ENCODE measurements around the gene GPR32.
"Not testable (repeated sequence)": the region's sequence is repeated elsewhere in the genome, so short reads cannot be mapped to it uniquely, and the experiment has no call there.

GPR32 gene

GRCh38 chr19:50804420-50805272, 34.4 kb downstream of the GPR32 start:
- DNase-seq = peak; percentile 98

- no peak for DNase-seq
These were observed 38.6 kb downstream of the GPR32 start for GRCh38 chr19:50808856-50809255.

GRCh38 chr19:50811622-50812238, 41.5 kb downstream of the GPR32 start:
- DNase-seq = not testable (repeated sequence)

GRCh38 chr19:50812474-50812873, 42.2 kb downstream of the GPR32 start:
- DNase-seq = no peak

- no peak for DNase-seq
These were observed 44.6 kb downstream of the GPR32 start for GRCh38 chr19:50814883-50815282.

GRCh38 chr19:50815439-50815838, 45.2 kb downstream of the GPR32 start:
- DNase-seq = no peak

- DNase-seq = peak; percentile 74
These were observed 47.9 kb downstream of the GPR32 start for GRCh38 chr19:50817941-50818858.

GRCh38 chr19:50818859-50819472, 48.7 kb downstream of the GPR32 start:
- no peak for DNase-seq

- no peak for DNase-seq
These were observed 49.4 kb downstream of the GPR32 start for GRCh38 chr19:50819636-50820035.

GRCh38 chr19:50820086-50820485, 49.8 kb downstream of the GPR32 start:
- DNase-seq = no peak

GRCh38 chr19:50820549-50821247, 50.4 kb downstream of the GPR32 start:
- DNase-seq = no peak

GRCh38 chr19:50821248-50821612, 51.0 kb downstream of the GPR32 start:
- DNase-seq = no peak
